Muscle of leg (tissue), 9 donors: ENCODE data around the gene RGS16. TPM values are rescaled to one million over a fixed set of nuclear protein-coding genes. Genes with fewer than 3 reads are reported as not detected.

Source experiments
- polyA plus RNA-seq, 8 donors: library from polyadenylated mRNA; unstranded; fragments of 120-200 nt; gene quantifications; one replicate each; pipeline versions ENCODE4 v1.2.1 to v1.2.3, GENCODE V29; 2013; ENCODE audit warnings: inconsistent platforms in 1 of 8, low replicate concordance in 1 of 8; ENCODE audit not compliant: insufficient read length in 8 of 8, insufficient read depth in 1 of 8
- total RNA-seq: library from RNA; stranded (reverse); fragments of 120-200 nt; gene quantifications from one replicate; pipeline ENCODE4 v1.2.4, GENCODE V29; 2013

The RGS16 gene
- total and polyA plus RNA-seq, 9 donors: 5.4 to 17.4 (median 9.2) TPM

Other genes starting within 250 kb of the RGS16 start
- 417 TPM for gene GLUL, start 212.6 kb downstream of the RGS16 start, total RNA-seq
- gene GLUL, start 212.6 kb downstream of the RGS16 start, polyA plus RNA-seq: 100 to 1,000 TPM; 238 to 398 (median 285) TPM
- gene TEDDM1, start 203.7 kb downstream of the RGS16 start, total RNA-seq: not detected
- under 1 TPM in 1 of 8 donors, not detected in 7; 0.14 TPM for gene TEDDM1, start 203.7 kb downstream of the RGS16 start, polyA plus RNA-seq
- not detected for gene RGSL1, start 154.2 kb downstream of the RGS16 start, total RNA-seq
- gene RGSL1, start 154.2 kb downstream of the RGS16 start, polyA plus RNA-seq: under 1 TPM in 1 of 8 donors, not detected in 7; 0.43 TPM
- 6.7 TPM for gene RNASEL, start 15.1 kb downstream of the RGS16 start, total RNA-seq
- gene RNASEL, start 15.1 kb downstream of the RGS16 start, polyA plus RNA-seq: 1 to 10 TPM; 2.6 to 6.3 (median 3.7) TPM
- gene RGS8, start 80.2 kb upstream of the RGS16 start, total RNA-seq: 0.04 TPM
- under 1 TPM in 7 of 8 donors, not detected in 1; 0.05 to 0.18 (median 0.11) TPM for gene RGS8, start 80.2 kb upstream of the RGS16 start, polyA plus RNA-seq
- gene NPL, start 185.4 kb upstream of the RGS16 start, total RNA-seq: 6.3 TPM
- gene NPL, start 185.4 kb upstream of the RGS16 start, polyA plus RNA-seq: 10 to 100 TPM in 1 of 8 donors, 1 to 10 TPM in 7; 4.9 to 10.8 (median 7.4) TPM
- 102 TPM for gene DHX9, start 235.0 kb upstream of the RGS16 start, total RNA-seq
- gene DHX9, start 235.0 kb upstream of the RGS16 start, polyA plus RNA-seq: 100 to 1,000 TPM; 115 to 161 (median 133) TPM